PC-3 (cell line): Measurements from ENCODE around the gene CHRNB1.

Experiments used
- EZH2 ChIP-seq: fragments of 300-600 bp; sonication (generic); IDR thresholded peaks from one replicate; pipeline ENCODE4 v1.6.1; 2017; ENCODE audit warnings: antibody characterized with exemption, mild to moderate bottlenecking, low read length; ENCODE audit not compliant: unreplicated experiment
- EZH2phosphoT487 ChIP-seq: fragments of 300-600 bp; sonication (generic); IDR thresholded peaks from 2 replicates; pipeline ENCODE4 v1.6.1; 2018; ENCODE audit warnings: mild to moderate bottlenecking, antibody characterized with exemption, low read length, borderline replicate concordance
- TF ChIP-seq, protein P1 (sequence below): fragments of 300-600 bp; sonication (generic); conservative IDR thresholded peaks from 2 replicates; pipeline ENCODE4 v1.5.1; 2017; ENCODE audit warnings: antibody characterized with exemption, low read depth, mild to moderate bottlenecking, low read length

DNA sequence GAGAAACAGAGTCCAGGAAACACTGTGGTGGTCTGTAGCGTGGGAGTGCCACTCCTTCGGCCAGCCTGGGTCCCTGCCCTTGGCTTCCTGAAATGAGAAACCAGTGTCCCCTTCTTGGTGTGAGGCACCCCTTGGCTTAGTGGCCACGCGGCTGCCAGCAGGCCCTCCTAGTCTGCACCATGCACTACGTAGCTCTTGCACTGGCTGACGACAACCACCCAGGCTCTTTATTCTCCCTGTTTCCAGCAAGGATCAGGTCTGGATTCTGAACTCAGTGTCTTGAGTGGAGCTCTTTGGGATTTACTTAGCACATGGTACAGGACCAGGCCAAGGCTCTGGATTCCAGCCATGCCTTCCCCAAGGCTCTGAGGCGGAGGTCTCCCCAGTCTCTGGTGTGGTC, 17.3 kb upstream of the CHRNB1 start:
- TF ChIP-seq, protein P1, sequence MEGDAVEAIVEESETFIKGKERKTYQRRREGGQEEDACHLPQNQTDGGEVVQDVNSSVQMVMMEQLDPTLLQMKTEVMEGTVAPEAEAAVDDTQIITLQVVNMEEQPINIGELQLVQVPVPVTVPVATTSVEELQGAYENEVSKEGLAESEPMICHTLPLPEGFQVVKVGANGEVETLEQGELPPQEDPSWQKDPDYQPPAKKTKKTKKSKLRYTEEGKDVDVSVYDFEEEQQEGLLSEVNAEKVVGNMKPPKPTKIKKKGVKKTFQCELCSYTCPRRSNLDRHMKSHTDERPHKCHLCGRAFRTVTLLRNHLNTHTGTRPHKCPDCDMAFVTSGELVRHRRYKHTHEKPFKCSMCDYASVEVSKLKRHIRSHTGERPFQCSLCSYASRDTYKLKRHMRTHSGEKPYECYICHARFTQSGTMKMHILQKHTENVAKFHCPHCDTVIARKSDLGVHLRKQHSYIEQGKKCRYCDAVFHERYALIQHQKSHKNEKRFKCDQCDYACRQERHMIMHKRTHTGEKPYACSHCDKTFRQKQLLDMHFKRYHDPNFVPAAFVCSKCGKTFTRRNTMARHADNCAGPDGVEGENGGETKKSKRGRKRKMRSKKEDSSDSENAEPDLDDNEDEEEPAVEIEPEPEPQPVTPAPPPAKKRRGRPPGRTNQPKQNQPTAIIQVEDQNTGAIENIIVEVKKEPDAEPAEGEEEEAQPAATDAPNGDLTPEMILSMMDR, result no peak
- TF ChIP-seq EZH2phosphoT487 (no peak), EZH2 (no peak)
